Stimulated activated CD8-positive, alpha-beta memory T cell treated with anti-CD3 and anti-CD28 coated beads, Interleukin-7, amount 100 ng/mL, for 24 hours (primary cell): ENCODE results near the gene DBN1.

ENCODE experiments used
- DNase-seq: peaks from one replicate; pipeline ENCODE4 v3.0.0-alpha.2; 2020; ENCODE audit warnings: low read depth

DBN1 gene

GRCh38 chr5:177473443-177474001, at the start of gene DBN1:
TSS of gene DBN1 (minus strand) at chr5:177473634. CDS start at chr5:177473521, 113 bp downstream.
- DNase-seq, result no peak

DNA sequence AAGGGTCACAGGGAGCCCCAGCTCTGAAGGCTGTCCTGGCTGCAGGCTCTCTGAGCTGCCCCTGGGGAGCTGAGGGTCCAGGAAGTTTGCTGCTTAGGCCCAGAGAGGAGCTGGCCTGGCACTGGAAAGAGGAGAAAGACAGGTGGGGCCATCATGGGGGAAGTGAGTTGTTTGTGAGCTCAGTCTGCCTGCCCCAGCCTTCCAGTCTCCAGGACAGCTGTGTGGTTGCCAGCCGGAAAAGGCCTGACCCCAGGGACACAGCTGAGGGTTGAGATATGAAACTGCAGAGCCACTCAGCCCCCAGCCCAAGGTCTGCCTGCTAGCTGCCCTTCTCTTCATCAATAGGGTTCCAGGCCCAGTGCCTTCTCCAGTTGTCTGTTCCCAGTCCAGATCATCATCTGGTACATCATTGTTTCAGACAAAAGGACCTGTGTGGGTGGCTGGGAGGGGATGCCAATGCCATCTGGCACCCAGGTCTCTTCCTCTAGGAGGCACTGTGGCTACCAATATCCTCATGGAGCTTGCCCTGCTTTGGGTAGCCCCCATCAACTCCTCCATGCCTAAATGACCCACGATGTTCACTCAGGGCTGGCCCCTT, 47.6 kb upstream of the DBN1 start:
- no peak for DNase-seq

DNA sequence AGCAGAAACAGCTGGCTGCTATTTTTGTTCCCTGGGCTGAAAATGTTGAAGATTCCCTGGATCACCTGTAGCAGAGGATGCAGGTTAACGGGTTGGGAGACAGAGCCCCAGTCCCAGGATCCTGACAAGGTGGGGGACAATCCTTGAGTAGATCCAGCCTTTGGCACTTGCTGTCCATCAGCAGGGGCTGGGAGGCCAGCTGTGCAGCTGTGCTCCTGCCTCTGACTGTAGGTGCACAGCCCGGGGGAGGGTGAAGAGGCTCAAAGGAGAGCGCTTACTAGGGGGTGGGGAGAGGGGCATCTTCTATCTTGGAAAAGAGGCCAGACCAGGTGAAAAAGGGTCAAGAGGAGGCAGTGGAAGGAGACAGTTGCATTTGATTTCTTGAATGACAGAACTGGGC, 46.8 kb upstream of the DBN1 start:
- DNase-seq, result no peak

GRCh38 chr5:177519463-177520235, 46.2 kb upstream of the DBN1 start:
- no peak for DNase-seq

- DNase-seq, result peak; percentile 91
Observed at GRCh38 chr5:177516601-177517568, 43.5 kb upstream of the DBN1 start, which contains the start of gene DDX41. TSS of gene DDX41 (minus strand) at chr5:177516961. CDS start at chr5:177516945, 16 bp downstream.

GRCh38 chr5:177515580-177515979, 42.1 kb upstream of the DBN1 start:
- no peak for DNase-seq

- DNase-seq, result no peak
Observed at GRCh38 chr5:177514541-177514940, 41.1 kb upstream of the DBN1 start.

- no peak for DNase-seq
Observed at GRCh38 chr5:177513500-177513899, 40.1 kb upstream of the DBN1 start.

- no peak for DNase-seq
Observed at GRCh38 chr5:177512736-177513380, 39.4 kb upstream of the DBN1 start.

DNA sequence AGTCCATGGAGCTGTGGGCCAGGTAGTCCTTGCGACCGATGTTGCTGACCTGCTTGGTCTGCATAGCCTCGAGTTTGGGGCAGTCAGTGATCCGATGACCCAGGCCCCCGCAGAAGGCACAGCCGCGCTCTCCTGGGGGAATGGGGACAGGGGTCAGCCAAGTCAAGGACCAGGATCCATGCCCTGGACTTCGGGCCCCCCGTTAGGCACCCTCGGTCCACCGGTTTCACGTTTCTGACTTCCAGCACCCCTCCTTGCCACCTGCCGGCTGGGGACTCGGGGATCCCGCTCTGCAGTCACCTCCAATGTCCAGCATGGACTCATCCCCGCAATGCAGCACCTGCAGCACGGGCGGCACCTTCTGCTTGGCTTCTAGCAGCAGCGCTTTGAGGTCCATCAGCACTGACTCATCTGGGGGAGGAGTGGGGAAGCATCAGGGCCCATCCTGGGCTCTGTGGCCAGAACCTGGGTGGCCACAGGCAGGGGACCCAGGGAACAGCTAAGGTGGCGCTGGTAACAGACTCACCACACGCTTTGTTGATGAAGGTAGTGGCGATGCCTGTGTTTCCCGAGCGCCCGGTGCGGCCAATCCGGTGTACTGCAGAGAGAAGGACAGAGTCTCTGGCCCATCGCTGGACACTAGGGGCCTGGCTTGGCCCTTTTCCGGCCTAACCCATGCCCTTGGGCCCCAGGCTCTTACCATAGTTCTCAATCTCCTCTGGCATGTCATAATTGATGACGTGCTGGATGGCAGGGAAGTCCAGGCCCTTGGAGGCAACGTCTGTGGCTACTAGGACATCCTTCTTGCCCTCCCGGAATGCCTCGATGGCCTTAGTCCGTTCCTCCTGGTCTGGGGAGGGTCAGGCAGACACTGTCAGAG, 38.6 kb upstream of the DBN1 start:
- no peak for DNase-seq

GRCh38 chr5:177511181-177511580, 37.7 kb upstream of the DBN1 start:
- DNase-seq, result no peak

- DNase-seq, result no peak
Observed at GRCh38 chr5:177510567-177511053, 37.2 kb upstream of the DBN1 start.

- DNase-seq, result no peak
Observed at GRCh38 chr5:177509991-177510566, 36.6 kb upstream of the DBN1 start.

GRCh38 chr5:177509381-177509951, 36.0 kb upstream of the DBN1 start, which contains the start of gene DOK3:
TSS of gene DOK3 (minus strand) at chr5:177509826. CDS start at chr5:177509540, 286 bp downstream.
- DNase-seq, result no peak

GRCh38 chr5:177508837-177509236, 35.4 kb upstream of the DBN1 start:
- no peak for DNase-seq

GRCh38 chr5:177508221-177508611, 34.8 kb upstream of the DBN1 start:
- no peak for DNase-seq

- DNase-seq, result no peak
Observed at GRCh38 chr5:177507596-177508220, 34.3 kb upstream of the DBN1 start.

DNA sequence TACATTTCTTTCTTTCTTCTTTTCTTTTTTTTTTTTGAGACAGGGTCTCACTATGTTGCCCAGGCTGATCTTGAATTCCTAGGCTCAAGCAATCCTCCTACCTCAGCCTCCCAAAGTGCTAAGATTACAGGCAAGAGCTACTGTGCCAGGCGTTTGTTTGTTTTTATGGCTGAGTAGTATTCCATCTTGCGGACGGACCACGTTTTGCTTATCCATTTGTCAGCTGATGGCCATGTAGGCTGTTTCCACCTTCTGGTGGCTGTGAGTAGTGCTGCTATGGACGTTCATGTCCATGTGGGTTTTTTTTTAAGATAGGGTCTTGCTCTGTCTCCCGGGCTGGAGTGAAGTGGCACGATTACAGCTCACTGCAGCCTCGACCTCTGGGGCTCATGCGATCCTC, 33.7 kb upstream of the DBN1 start:
- no peak for DNase-seq

GRCh38 chr5:177505075-177505474, 31.6 kb upstream of the DBN1 start:
- no peak for DNase-seq
